CD14-positive monocyte (primary cell): ENCODE results near the gene UNC45B. TPM values are rescaled to one million over a fixed set of nuclear protein-coding genes. Genes with fewer than 3 reads are reported as not detected.

Experiments
- DNase-seq, 3 donors: peaks; one replicate each; pipeline ENCODE4 v3.0.0-alpha.2; 2011 to 2022
- H2AFZ ChIP-seq: 2 replicates; pipeline ENCODE4 v1.6.0; 2012; ENCODE audit warnings: mild to moderate bottlenecking, low read depth, low read length, inconsistent platforms; ENCODE audit not compliant: insufficient read depth, poor library complexity, severe bottlenecking
- H3K27ac ChIP-seq, 2 donors: 1 replicate in 1 of 2; 2 replicates in 1 of 2; pipeline ENCODE4 v1.5.1; 2012 to 2013; ENCODE audit warnings: low read length in 2 of 2, control low read depth in 1 of 2, inconsistent platforms in 1 of 2, low read depth in 1 of 2, mild to moderate bottlenecking in 1 of 2
- H3K27me3 ChIP-seq, 2 donors: one replicate each; pipeline versions ENCODE4 v1.6.0 to v1.6.1; 2011 to 2013; ENCODE audit warnings: low read length in 2 of 2; ENCODE audit not compliant: control insufficient read depth in 2 of 2, insufficient read depth in 2 of 2
- H3K36me3 ChIP-seq, 2 donors: replicated peaks in 1 of 2; 1 replicate in 1 of 2; 2 replicates in 1 of 2; pipeline versions ENCODE4 v1.5.1 to v1.6.1; 2012 to 2013; ENCODE audit warnings: low read length in 2 of 2, control low read depth in 1 of 2, inconsistent platforms in 1 of 2, mild to moderate bottlenecking in 1 of 2; ENCODE audit not compliant: insufficient read depth in 2 of 2, control insufficient read depth in 1 of 2
- H3K4me1 ChIP-seq, 2 donors: 1 replicate in 1 of 2; 2 replicates in 1 of 2; pipeline versions ENCODE4 v1.5.1 to v1.6.1; 2012 to 2013; ENCODE audit warnings: low read length in 2 of 2, control low read depth in 1 of 2, inconsistent platforms in 1 of 2, mild to moderate bottlenecking in 1 of 2, moderate library complexity in 1 of 2; ENCODE audit not compliant: insufficient read depth in 2 of 2, control insufficient read depth in 1 of 2
- H3K4me2 ChIP-seq: replicated peaks from 2 replicates; pipeline ENCODE3; 2012; ENCODE audit warnings: low read length, moderate library complexity, mild to moderate bottlenecking; ENCODE audit not compliant: poor library complexity, severe bottlenecking; ENCODE audit errors: extremely low read depth
- H3K4me3 ChIP-seq, 3 experiments: fragments of 200-600 bp in 1 of 3; sonication (generic) in 1 of 3; replicated peaks in 1 of 3; 1 replicate in 2 of 3; 2 replicates in 1 of 3; pipeline ENCODE4 v1.5.1; 2011 to 2013; ENCODE audit warnings: low read length in 3 of 3, mild to moderate bottlenecking in 3 of 3, control low read depth in 2 of 3, low read depth in 2 of 3, inconsistent platforms in 1 of 3, moderate library complexity in 1 of 3
- H3K79me2 ChIP-seq: 2 replicates; pipeline ENCODE4 v1.6.0; 2012; ENCODE audit warnings: mild to moderate bottlenecking, control low read depth, inconsistent platforms, low read length, moderate library complexity; ENCODE audit not compliant: insufficient read depth
- H3K9ac ChIP-seq: 2 replicates; pipeline ENCODE4 v1.6.0; 2017; ENCODE audit warnings: low read length, mild to moderate bottlenecking; ENCODE audit not compliant: insufficient read depth, poor library complexity, severe bottlenecking
- H3K9me3 ChIP-seq, 2 donors: replicated peaks in 1 of 2; 1 replicate in 1 of 2; 2 replicates in 1 of 2; pipeline versions ENCODE4 v1.5.1 to v1.6.1; 2012 to 2013; ENCODE audit warnings: low read length in 2 of 2, control low read depth in 1 of 2; ENCODE audit not compliant: control insufficient read depth in 1 of 2, insufficient read depth in 1 of 2
- H4K20me1 ChIP-seq: 2 replicates; pipeline ENCODE4 v1.6.0; 2012; ENCODE audit warnings: mild to moderate bottlenecking, low read length, control low read depth, moderate library complexity; ENCODE audit not compliant: insufficient read depth
- H3K27ac Mint-ChIP-seq, 7 donors: one replicate each; pipeline ENCODE4 v1.8.0; 2020; ENCODE audit warnings: mild to moderate bottlenecking in 7 of 7, mixed read lengths in 7 of 7, moderate library complexity in 6 of 7, inconsistent platforms in 2 of 7
- H3K27me3 Mint-ChIP-seq, 3 donors: one replicate each; pipeline ENCODE4 v1.8.0; 2021 to 2022; ENCODE audit warnings: low read depth in 3 of 3, mild to moderate bottlenecking in 3 of 3, mixed read lengths in 3 of 3, moderate library complexity in 3 of 3, inconsistent platforms in 1 of 3
- H3K36me3 Mint-ChIP-seq, 2 donors: one replicate each; pipeline ENCODE4 v1.8.0; 2020; ENCODE audit warnings: mixed read lengths in 2 of 2, inconsistent platforms in 1 of 2, mild to moderate bottlenecking in 1 of 2
- H3K4me1 Mint-ChIP-seq: one replicate; pipeline ENCODE4 v1.8.0; 2020; ENCODE audit warnings: mild to moderate bottlenecking, mixed read lengths
- H3K4me3 Mint-ChIP-seq, 2 donors: one replicate each; pipeline ENCODE4 v1.8.0; 2020; ENCODE audit warnings: mild to moderate bottlenecking in 2 of 2, mixed read lengths in 2 of 2, moderate library complexity in 1 of 2
- H3K9me3 Mint-ChIP-seq, 7 donors: one replicate each; pipeline ENCODE4 v1.8.0; 2020 to 2022; ENCODE audit warnings: mixed read lengths in 7 of 7, mild to moderate bottlenecking in 6 of 7, moderate library complexity in 6 of 7, inconsistent platforms in 2 of 7
- WGBS: methylation state at CpG from one replicate; pipeline ENCODE4 v1.1.5; 2013; ENCODE audit warnings: missing lambda C conversion rate; ENCODE audit not compliant: insufficient coverage; 5-methylcytosine and 5-hydroxymethylcytosine counted together
- intact Hi-C, 2 donors: fragments of 100-400 bp; cut with micrococcal nuclease; formaldehyde crosslinking; loops; one replicate each; pipeline versions ENCODE4 v1.15.0 to v1.15.1; 2023
- polyA plus RNA-seq, 3 donors: library from polyadenylated mRNA; depleted of rRNA in 1 of 3; unstranded in 2 of 3; stranded (reverse) in 1 of 3; fragments of 300-500 nt in 2 of 3; fragments of >200 nt in 1 of 3; fragmentation: Illumina TruSeq in 2 of 3; gene quantifications; 1 replicate in 2 of 3; 2 replicates in 1 of 3; pipeline ENCODE4 v1.2.3, GENCODE V29; 2012 to 2021
- TF ChIP-seq, protein P1 (sequence below): fragments of 200-600 bp; IDR thresholded peaks from one replicate; pipeline ENCODE4 v1.8.0; 2022; ENCODE audit warnings: antibody characterized with exemption, mild to moderate bottlenecking

UNC45B gene
- polyA plus RNA-seq, 3 donors = not detected

DNA sequence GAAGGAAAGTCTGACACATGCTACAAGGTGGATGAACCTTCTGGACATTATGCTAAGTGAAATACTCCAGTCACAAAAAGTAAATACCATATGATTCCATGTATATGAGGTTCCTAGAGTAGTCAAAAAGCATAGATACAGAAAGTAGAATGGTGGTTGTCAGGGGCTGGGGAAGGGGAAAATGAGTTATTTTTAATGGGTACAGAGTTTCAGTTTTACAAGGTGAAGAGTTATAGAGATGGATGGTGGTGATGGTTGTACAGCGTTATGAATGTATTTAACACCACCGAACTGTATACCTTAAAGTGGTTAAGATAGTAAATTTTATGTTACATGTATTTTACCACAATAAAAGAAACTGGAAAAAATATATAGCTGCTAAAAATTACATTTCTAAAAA is 45.9 kb upstream of the UNC45B start:
- no peaks in the 10 kb centered on the region for H3K79me2 ChIP-seq
- H2AFZ ChIP-seq = no peak overlapping the region
- H3K9ac ChIP-seq = no peak overlapping the region
- no peaks in the 10 kb centered on the region for H3K27me3 ChIP-seq
- H3K4me1 ChIP-seq = peaks cover 7% of the 10 kb centered on the region in 2 donors
- H3K36me3 ChIP-seq = peaks cover 41 to 72% of the 10 kb centered on the region in 2 donors
- no CpG with 5 or more reads among the region's 2 CpGs for WGBS
- no peak overlapping the region for H3K4me2 ChIP-seq
- Mint-ChIP-seq H3K4me1 (peaks cover 12% of the 10 kb centered on the region), H3K9me3 (no peaks in the 10 kb centered on the region), H3K27ac (peak overlapping the region in 3 of 7 donors; percentile 13 to 59 (median 32)), H3K36me3 (peaks cover 70 to 85% of the 10 kb centered on the region in 2 donors), H3K4me3 (no peak overlapping the region), H3K27me3 (peaks cover 0 to 2% (median 1%) of the 10 kb centered on the region in 3 donors)
- intact Hi-C loops = no loop called here
- H4K20me1 ChIP-seq = no peaks in the 10 kb centered on the region
- no peaks in the 10 kb centered on the region for H3K9me3 ChIP-seq
- DNase-seq = no peak
- no peak overlapping the region for H3K27ac ChIP-seq
- TF ChIP-seq, protein P1, sequence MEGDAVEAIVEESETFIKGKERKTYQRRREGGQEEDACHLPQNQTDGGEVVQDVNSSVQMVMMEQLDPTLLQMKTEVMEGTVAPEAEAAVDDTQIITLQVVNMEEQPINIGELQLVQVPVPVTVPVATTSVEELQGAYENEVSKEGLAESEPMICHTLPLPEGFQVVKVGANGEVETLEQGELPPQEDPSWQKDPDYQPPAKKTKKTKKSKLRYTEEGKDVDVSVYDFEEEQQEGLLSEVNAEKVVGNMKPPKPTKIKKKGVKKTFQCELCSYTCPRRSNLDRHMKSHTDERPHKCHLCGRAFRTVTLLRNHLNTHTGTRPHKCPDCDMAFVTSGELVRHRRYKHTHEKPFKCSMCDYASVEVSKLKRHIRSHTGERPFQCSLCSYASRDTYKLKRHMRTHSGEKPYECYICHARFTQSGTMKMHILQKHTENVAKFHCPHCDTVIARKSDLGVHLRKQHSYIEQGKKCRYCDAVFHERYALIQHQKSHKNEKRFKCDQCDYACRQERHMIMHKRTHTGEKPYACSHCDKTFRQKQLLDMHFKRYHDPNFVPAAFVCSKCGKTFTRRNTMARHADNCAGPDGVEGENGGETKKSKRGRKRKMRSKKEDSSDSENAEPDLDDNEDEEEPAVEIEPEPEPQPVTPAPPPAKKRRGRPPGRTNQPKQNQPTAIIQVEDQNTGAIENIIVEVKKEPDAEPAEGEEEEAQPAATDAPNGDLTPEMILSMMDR = no peak
- H3K4me3 ChIP-seq = no peak overlapping the region

DNA sequence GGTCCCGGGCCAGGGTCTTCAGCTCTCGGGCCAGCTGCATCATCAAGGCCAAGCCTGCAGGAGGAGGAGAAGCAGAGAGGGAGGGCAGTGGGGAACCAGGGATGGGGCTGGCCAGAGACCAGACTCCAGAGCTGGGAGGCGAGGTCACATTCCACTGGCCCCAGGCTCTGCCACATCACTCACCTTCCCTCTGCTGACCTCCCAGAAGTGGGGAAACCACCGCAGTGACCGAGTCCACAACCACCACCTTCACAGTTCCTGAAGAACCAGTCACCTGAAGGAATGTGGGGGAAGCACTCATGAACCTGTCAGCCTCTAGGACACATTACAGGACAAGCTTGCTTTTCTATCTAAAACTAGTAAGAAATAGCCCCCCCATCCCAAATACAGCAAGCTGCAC is 44.3 kb upstream of the UNC45B start:
- TF ChIP-seq, protein P1 = no peak
- 100% methylated on average over 1 of the region's 5 CpGs for WGBS
- DNase-seq = no peak
- H3K4me1 ChIP-seq = peaks cover 14 to 16% of the 10 kb centered on the region in 2 donors
- Mint-ChIP-seq H3K4me1 (peaks cover 23% of the 10 kb centered on the region), H3K36me3 (peaks cover 69 to 86% of the 10 kb centered on the region in 2 donors), H3K4me3 (no peak overlapping the region), H3K9me3 (peaks cover 0 to 3% (median 0%) of the 10 kb centered on the region in 7 donors), H3K27ac (peak overlapping the region in 1 of 7 donors; percentile 38), H3K27me3 (peaks cover 0 to 2% (median 1%) of the 10 kb centered on the region in 3 donors)
- H3K79me2 ChIP-seq = no peaks in the 10 kb centered on the region
- no peak overlapping the region for H3K4me3 ChIP-seq
- H3K9me3 ChIP-seq = no peaks in the 10 kb centered on the region
- no peak overlapping the region for H2AFZ ChIP-seq
- H3K36me3 ChIP-seq = peaks cover 42 to 78% of the 10 kb centered on the region in 2 donors
- intact Hi-C loops = no loop called here
- no peaks in the 10 kb centered on the region for H3K27me3 ChIP-seq
- H3K27ac ChIP-seq = no peak overlapping the region
- no peak overlapping the region for H3K4me2 ChIP-seq
- H4K20me1 ChIP-seq = no peaks in the 10 kb centered on the region
- no peak overlapping the region for H3K9ac ChIP-seq
